T47D (cell line): ENCODE data around the gene SEMA6D.

Source experiments
- DNase-seq, 2 experiments: peaks; one replicate each; pipeline versions ENCODE4 v3.0.0 to v3.0.0-alpha.2; 2011 to 2012; ENCODE audit warnings: low read depth in 1 of 2, low spot score in 1 of 2
- JUND ChIP-seq: IDR thresholded peaks from 2 replicates; pipeline ENCODE4 v1.6.1; 2012; ENCODE audit warnings: low read depth
- in situ Hi-C: cut with HindIII; loops from 2 replicates; pipeline ENCODE4 v1.10.0; 2016; ENCODE audit warnings: low sequenced_read_pairs, low pct_unique_long_range_greater_than_20kb

SEMA6D gene

GRCh38 chr15:47757331-47757730 is 40.0 kb downstream of the SEMA6D start:
- DNase-seq: no peak
- in situ Hi-C loops: no loop called here
- no peak for TF ChIP-seq JUND

GRCh38 chr15:47762621-47763020 is 45.3 kb downstream of the SEMA6D start:
- no peak for TF ChIP-seq JUND
- in situ Hi-C loops: no loop called here
- DNase-seq: no peak

- no peak for DNase-seq
- in situ Hi-C loops: no loop called here
- no peak for TF ChIP-seq JUND
These were observed 47.4 kb downstream of the SEMA6D start for GRCh38 chr15:47764666-47765065.

- in situ Hi-C loops: no loop called here
- TF ChIP-seq JUND: no peak
- DNase-seq: peak in 1 of 2 experiments; percentile 36
These were observed 49.1 kb downstream of the SEMA6D start for GRCh38 chr15:47766406-47766805.

- in situ Hi-C loops: no loop called here
- no peak for TF ChIP-seq JUND
- no peak for DNase-seq
These were observed 49.7 kb downstream of the SEMA6D start for GRCh38 chr15:47767035-47767434.

GRCh38 chr15:47768735-47769134 is 51.4 kb downstream of the SEMA6D start:
- TF ChIP-seq JUND: no peak
- no peak for DNase-seq
- in situ Hi-C loops: no loop called here

- no peak for TF ChIP-seq JUND
- no peak for DNase-seq
- in situ Hi-C loops: no loop called here
These were observed 51.9 kb downstream of the SEMA6D start for GRCh38 chr15:47769166-47769565.

- no peak for TF ChIP-seq JUND
- in situ Hi-C loops: no loop called here
- DNase-seq: no peak
These were observed 55.8 kb downstream of the SEMA6D start for GRCh38 chr15:47773143-47773542.

GRCh38 chr15:47778263-47778770 is 61.0 kb downstream of the SEMA6D start:
- in situ Hi-C loops: no loop called here
- TF ChIP-seq JUND: no peak
- no peak for DNase-seq

GRCh38 chr15:47780971-47781370 is 63.7 kb downstream of the SEMA6D start:
- in situ Hi-C loops: no loop called here
- no peak for DNase-seq

GRCh38 chr15:47781527-47781926 is 64.2 kb downstream of the SEMA6D start:
- no peak for TF ChIP-seq JUND
- in situ Hi-C loops: no loop called here
- DNase-seq: no peak

More at GRCh38 chr15:47780971-47781370, 63.7 kb downstream of the SEMA6D start:
- TF ChIP-seq JUND: no peak

GRCh38 chr15:47784820-47785219 is 67.5 kb downstream of the SEMA6D start:
- no peak for DNase-seq
- in situ Hi-C loops: no loop called here
- TF ChIP-seq JUND: no peak

GRCh38 chr15:47786371-47786770 is 69.1 kb downstream of the SEMA6D start:
- TF ChIP-seq JUND: no peak
- peak in 1 of 2 experiments; percentile 48 for DNase-seq
- in situ Hi-C loops: no loop called here

GRCh38 chr15:47787875-47788274 is 70.6 kb downstream of the SEMA6D start:
- in situ Hi-C loops: no loop called here
- TF ChIP-seq JUND: no peak
- no peak for DNase-seq
